HG02571 (cell line): Measurements from ENCODE around the gene FSIP1.

Source experiments
- ATAC-seq: cut with Tn5 transposase; IDR thresholded peaks from one replicate; pipeline ENCODE4 v1.9.1; 2021; ENCODE audit warnings: mild to moderate bottlenecking, moderate library complexity; ENCODE audit not compliant: unreplicated experiment

FSIP1 gene

GRCh38 chr15:39767921-39768320 is 14.7 kb downstream of the FSIP1 start:
- no peak for ATAC-seq

GRCh38 chr15:39761006-39761405 is 21.6 kb downstream of the FSIP1 start:
- ATAC-seq, result no peak

GRCh38 chr15:39756806-39757522 is 25.7 kb downstream of the FSIP1 start:
- ATAC-seq, result no peak

- ATAC-seq, result no peak
Observed at GRCh38 chr15:39752991-39753390, 29.6 kb downstream of the FSIP1 start.

- ATAC-seq, result no peak
Observed at GRCh38 chr15:39752246-39752645, 30.4 kb downstream of the FSIP1 start.

- ATAC-seq, result no peak
Observed at GRCh38 chr15:39748276-39748675, 34.4 kb downstream of the FSIP1 start.

GRCh38 chr15:39747326-39747725 is 35.3 kb downstream of the FSIP1 start:
- ATAC-seq, result no peak

- no peak for ATAC-seq
Observed at GRCh38 chr15:39746714-39747276, 35.8 kb downstream of the FSIP1 start.

- ATAC-seq, result no peak
Observed at GRCh38 chr15:39746176-39746575, 36.5 kb downstream of the FSIP1 start.

GRCh38 chr15:39745415-39745814 is 37.2 kb downstream of the FSIP1 start:
- no peak for ATAC-seq

GRCh38 chr15:39744334-39745103 is 38.1 kb downstream of the FSIP1 start:
- no peak for ATAC-seq

GRCh38 chr15:39743611-39744010 is 39.0 kb downstream of the FSIP1 start:
- no peak for ATAC-seq

- ATAC-seq, result no peak
Observed at GRCh38 chr15:39741258-39741657, 41.4 kb downstream of the FSIP1 start.

- ATAC-seq, result no peak
Observed at GRCh38 chr15:39738998-39739397, 43.6 kb downstream of the FSIP1 start.

- ATAC-seq, result no peak
Observed at GRCh38 chr15:39737196-39737550, 45.5 kb downstream of the FSIP1 start.

- ATAC-seq, result no peak
Observed at GRCh38 chr15:39736412-39737195, 46.0 kb downstream of the FSIP1 start.

- ATAC-seq, result no peak
Observed at GRCh38 chr15:39735120-39735717, 47.4 kb downstream of the FSIP1 start.

GRCh38 chr15:39731266-39731665 is 51.4 kb downstream of the FSIP1 start:
- ATAC-seq, result no peak

- ATAC-seq, result no peak
Observed at GRCh38 chr15:39730552-39730951, 52.1 kb downstream of the FSIP1 start.

- no peak for ATAC-seq
Observed at GRCh38 chr15:39729500-39729899, 53.1 kb downstream of the FSIP1 start.

- no peak for ATAC-seq
Observed at GRCh38 chr15:39728845-39729244, 53.8 kb downstream of the FSIP1 start.
